LNCaP clone FGC (cell line): ENCODE measurements around the gene TBC1D12.

Source experiments
- DNase-seq: peaks from one replicate; pipeline ENCODE4 v3.0.0-alpha.2; 2011; ENCODE audit warnings: low read depth
- H3K4me3 ChIP-seq: 2 replicates; pipeline ENCODE4 v1.5.1; 2011; ENCODE audit warnings: mild to moderate bottlenecking, low read depth, low read length, control low read depth
- TF ChIP-seq, protein P1 (sequence below): IDR thresholded peaks from 2 replicates; pipeline ENCODE4 v1.5.1; 2012; ENCODE audit warnings: mild to moderate bottlenecking; ENCODE audit not compliant: control insufficient read depth, insufficient read depth; ENCODE audit errors: extremely low read depth

The TBC1D12 gene

DNA sequence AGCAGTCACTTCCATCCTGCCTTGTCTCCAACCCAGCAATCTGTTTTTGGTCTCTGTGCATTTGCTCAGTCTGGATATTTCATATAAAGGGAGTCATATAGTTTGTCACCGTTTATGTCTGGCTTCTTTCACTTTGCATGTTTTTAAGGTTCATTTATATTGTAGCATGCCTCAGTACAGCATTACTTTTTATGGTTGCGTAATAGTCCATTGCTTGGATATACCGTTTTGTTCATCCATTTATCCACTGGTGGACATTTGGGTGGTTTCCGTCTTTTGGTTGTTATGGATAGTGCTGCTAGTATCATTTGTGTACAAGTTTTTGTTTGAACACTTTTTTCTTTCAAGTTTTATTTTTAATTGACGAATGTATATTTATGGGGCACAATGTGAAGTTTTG lies 18.2 kb downstream of the TBC1D12 start:
- no peak overlapping the region for H3K4me3 ChIP-seq
- TF ChIP-seq, protein P1, sequence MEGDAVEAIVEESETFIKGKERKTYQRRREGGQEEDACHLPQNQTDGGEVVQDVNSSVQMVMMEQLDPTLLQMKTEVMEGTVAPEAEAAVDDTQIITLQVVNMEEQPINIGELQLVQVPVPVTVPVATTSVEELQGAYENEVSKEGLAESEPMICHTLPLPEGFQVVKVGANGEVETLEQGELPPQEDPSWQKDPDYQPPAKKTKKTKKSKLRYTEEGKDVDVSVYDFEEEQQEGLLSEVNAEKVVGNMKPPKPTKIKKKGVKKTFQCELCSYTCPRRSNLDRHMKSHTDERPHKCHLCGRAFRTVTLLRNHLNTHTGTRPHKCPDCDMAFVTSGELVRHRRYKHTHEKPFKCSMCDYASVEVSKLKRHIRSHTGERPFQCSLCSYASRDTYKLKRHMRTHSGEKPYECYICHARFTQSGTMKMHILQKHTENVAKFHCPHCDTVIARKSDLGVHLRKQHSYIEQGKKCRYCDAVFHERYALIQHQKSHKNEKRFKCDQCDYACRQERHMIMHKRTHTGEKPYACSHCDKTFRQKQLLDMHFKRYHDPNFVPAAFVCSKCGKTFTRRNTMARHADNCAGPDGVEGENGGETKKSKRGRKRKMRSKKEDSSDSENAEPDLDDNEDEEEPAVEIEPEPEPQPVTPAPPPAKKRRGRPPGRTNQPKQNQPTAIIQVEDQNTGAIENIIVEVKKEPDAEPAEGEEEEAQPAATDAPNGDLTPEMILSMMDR, result no peak
- no peak for DNase-seq

DNA sequence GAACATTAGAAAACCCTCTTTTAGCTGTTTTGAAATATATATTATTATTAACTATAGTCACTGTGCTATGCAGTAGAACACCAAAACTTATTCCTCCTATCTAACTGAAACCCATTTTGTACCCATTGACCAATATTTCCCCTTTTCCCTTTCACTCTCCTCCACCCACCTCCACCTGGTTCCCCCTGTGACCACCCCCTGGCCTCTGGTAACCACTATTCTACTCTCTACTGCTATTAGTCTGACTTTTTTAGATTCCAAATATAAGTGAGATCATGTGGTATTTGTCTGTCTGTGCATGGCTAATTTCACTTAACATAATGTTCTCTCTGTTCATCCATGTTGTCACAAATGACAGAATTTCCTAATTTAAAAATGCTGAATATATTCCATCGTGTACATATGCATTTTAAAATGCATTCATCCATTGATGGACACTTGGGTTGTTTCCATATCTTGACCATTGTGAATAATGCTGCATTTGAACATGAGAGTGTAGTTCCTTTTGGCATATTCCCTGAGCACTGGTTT lies 18.7 kb downstream of the TBC1D12 start:
- DNase-seq, result no peak
- no peak overlapping the region for H3K4me3 ChIP-seq
- TF ChIP-seq, protein P1, result no peak

DNA sequence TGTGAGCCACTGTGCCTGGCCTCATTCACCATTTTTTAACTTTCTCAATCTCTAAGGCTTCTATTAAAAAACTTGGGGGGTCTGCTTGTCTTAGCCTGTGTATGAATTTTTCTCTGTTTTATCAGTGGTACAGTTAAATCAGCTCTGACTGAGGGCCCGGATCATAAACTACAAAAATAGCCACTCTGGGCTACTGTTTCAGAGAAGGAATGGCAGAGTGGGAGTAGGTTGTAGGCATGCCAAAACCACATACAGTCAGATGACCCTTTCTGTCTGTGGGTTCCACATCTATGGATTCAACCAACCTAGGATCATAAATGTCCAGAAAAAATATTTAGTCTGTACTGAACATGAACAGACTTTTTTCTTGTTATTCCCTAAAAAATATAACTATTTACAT lies 21.3 kb downstream of the TBC1D12 start:
- DNase-seq, result no peak
- TF ChIP-seq, protein P1, result no peak
- no peak overlapping the region for H3K4me3 ChIP-seq

DNA sequence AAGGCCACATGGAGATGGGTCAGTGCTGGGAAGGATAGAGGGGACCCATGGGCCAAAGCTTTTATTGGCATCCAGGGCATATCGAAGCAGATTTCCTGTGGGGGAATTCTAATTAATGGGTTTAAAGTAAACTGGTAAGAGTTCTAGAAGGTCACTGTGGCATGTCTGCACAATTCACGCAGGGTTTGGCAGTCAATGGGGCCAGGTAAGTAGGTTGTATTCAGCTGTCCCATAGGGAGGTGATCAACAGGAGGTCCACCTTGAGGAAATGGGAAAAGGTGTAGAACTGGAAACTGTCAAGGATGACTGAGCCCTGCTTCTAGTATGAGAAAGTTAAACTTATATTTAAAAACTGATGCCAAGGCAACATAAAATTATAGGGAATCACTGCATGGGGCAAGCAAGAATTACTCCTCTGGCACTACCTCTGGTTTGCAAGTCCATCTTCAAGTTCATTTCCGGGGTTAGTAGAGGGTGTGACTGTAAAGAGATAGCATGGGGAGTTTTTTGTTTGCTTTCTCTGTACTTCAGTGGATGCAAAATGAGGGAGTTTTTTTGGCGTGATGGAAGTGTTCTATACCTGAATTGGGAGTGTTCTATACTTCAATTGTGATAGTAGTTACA lies 22.5 kb downstream of the TBC1D12 start:
- DNase-seq, result no peak
- no peak overlapping the region for H3K4me3 ChIP-seq
- TF ChIP-seq, protein P1, result no peak

DNA sequence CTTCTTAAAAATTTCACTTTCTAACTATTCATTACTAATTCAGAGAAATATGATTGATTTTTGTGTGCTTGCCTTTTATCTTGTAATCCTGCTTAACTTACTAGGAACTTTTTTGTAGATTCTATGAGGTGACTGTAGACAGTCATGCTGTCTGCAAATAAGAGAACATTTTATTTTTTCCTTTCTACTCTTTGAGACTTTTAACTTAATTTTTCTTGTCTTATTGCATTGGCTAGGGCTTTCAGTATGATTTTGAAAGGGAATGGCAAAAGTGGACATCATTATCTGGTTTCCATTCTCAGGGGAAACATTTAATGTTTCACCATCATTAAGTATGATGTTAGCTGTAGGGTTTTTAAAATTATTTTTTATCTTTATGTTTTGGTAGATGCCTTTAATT lies 23.6 kb downstream of the TBC1D12 start:
- TF ChIP-seq, protein P1, result no peak
- no peak for DNase-seq
- H3K4me3 ChIP-seq, result no peak overlapping the region

DNA sequence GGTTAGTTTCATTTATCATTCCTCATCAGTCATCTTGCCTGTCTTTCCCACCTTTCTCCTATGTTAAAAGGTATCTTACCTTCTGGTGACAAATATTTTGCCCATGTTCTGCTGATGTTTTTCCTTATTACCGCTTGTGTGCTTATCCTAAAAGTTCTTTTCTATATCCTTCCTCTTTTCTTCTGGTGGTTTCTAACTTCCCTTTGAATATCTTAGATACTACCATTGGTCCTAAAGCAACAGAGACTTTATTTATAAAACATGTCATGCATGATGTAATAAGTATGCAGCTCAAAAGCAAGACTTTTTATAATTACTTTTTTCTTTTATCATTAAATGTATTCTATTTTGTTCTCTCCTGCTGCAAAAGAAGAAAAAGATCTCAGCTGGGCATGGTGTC lies 24.8 kb downstream of the TBC1D12 start:
- TF ChIP-seq, protein P1, result no peak
- H3K4me3 ChIP-seq, result no peak overlapping the region
- DNase-seq, result no peak
